ENCODE measurements around the gene HLCS. TPM values are rescaled to one million over a fixed set of nuclear protein-coding genes. Genes with fewer than 3 reads are reported as not detected.
A peak's percentile ranks its signal among the peaks of the same experiment; 100 is the strongest.

HLCS gene
- total and polyA plus RNA-seq, 2 donors = 8.6 to 22.9 TPM

DNA sequence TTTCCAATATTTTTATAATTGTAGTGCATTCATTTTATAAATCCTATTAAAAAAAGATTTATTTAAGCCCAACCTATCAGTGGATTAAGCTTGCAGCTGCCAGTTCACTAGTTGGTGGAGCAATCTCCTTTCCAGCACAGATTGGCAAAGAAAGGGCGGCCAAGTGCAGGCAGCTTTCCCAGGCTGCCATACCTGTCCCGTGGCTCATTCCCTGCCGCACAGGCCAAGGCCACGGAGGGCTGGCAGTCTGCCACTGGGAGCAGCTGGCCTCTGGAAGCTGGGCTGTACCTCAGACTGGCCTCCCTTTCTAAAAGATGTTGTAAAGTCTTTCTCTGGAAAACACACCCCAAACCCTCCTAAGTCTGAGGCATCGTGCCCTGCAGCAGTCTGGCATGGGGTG is 193.4 kb downstream of the HLCS start:
- Histone ChIP-seq H3K4me3 (ENCODE audit: low read depth, low read length) (no peak overlapping the region), H3K27ac (ENCODE audit: low read depth) (no peak overlapping the region), H3K36me3 (ENCODE audit: insufficient read depth) (no peaks in the 10 kb centered on the region), H3K4me1 (ENCODE audit: insufficient read depth) (no peaks in the 10 kb centered on the region)
- DNase-seq (ENCODE audit: extremely low spot score) = no peak
- 29% methylated on average over 5 of the region's 5 CpGs for WGBS

DNA sequence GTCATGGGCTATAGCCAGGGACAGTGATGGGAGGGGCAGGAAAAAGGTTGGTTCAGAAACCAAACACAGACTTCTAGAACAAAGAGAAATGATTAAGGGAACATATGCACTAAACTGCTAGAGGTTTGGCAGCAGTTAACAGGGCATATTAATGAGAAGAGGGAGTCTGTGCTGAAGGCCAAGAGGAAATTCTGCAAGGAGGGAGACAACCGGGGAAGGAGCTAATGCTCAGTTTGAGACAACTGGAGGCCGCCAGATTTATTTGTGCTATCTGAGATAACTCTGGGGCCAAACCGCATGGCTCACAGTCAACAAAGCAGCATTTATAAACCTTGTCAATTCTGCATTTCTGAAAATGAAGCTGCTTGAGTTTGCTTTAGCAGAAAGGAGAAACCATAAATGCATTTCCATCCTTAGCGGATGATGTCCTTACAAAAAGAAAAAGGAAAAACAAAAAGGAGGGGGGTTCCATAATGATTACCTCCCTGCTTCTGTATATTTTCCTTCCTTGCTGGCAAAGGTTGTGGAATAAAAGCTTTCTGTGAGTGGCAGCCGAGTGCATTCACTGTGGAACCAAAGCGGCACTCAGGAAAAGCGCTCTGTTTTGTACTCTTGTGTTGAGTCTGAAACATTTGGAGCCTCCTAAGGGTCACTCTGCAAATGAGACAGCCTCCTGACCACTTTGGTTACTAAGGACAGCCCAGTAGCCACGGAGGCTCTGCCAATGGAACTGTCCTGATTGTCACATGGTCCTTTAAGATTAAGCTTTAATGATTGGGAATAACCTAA is 197.2 kb downstream of the HLCS start:
- peak; percentile 42 for DNase-seq (ENCODE audit: extremely low spot score)
- WGBS = 39% methylated on average over 8 of the region's 8 CpGs
- Histone ChIP-seq H3K27ac (ENCODE audit: low read depth) (no peak overlapping the region), H3K4me1 (ENCODE audit: insufficient read depth) (no peaks in the 10 kb centered on the region), H3K36me3 (ENCODE audit: insufficient read depth) (no peaks in the 10 kb centered on the region), H3K4me3 (ENCODE audit: low read depth, low read length) (no peak overlapping the region)

DNA sequence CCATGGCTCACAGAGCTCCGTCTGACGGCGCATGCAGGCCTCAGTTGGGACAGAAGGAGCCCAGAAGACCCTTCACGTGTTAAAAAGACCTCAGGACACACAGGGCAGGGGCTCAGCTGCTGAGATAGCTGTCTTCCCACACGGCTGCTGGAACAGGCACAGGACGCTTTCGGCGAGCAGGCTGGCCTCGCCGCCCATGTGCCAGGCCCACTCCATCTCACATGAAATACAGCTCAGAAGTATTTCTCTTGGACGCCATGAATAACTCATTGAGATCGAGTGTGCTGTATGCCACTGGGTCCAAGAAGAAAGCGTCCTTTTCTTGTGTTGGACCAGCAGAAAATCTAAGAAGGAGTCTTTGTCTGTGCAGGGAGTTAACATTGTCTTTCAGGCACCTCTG is 198.0 kb downstream of the HLCS start:
- Histone ChIP-seq H3K36me3 (ENCODE audit: insufficient read depth) (no peaks in the 10 kb centered on the region), H3K4me1 (ENCODE audit: insufficient read depth) (no peaks in the 10 kb centered on the region), H3K4me3 (ENCODE audit: low read depth, low read length) (no peak overlapping the region), H3K27ac (ENCODE audit: low read depth) (no peak overlapping the region)
- WGBS = 85% methylated on average over 13 of the region's 13 CpGs
- no peak for DNase-seq (ENCODE audit: extremely low spot score)

DNA sequence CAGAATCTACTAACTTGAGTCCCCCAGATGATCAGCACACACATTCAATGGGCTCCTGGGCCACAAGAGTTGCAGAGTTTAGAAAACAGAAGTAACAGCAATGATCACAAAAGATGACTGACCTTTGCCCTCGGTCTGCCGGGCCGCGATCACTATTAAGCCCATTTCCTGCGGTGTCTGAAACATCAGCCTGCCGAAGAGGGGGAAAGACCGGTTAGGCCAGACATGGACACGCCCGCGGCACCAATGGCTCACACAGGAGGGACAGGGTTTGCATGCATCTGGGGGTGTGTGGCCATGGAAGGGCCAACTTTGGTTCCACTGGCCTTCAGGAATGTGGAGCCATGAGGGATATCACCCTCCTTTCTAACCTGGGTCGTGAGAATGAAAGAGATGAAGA is 199.4 kb downstream of the HLCS start:
- Histone ChIP-seq H3K27ac (ENCODE audit: low read depth) (no peak overlapping the region), H3K36me3 (ENCODE audit: insufficient read depth) (no peaks in the 10 kb centered on the region), H3K4me1 (ENCODE audit: insufficient read depth) (no peaks in the 10 kb centered on the region), H3K4me3 (ENCODE audit: low read depth, low read length) (no peak overlapping the region)
- DNase-seq (ENCODE audit: extremely low spot score) = no peak
- WGBS = 93% methylated on average over 11 of the region's 11 CpGs

DNA sequence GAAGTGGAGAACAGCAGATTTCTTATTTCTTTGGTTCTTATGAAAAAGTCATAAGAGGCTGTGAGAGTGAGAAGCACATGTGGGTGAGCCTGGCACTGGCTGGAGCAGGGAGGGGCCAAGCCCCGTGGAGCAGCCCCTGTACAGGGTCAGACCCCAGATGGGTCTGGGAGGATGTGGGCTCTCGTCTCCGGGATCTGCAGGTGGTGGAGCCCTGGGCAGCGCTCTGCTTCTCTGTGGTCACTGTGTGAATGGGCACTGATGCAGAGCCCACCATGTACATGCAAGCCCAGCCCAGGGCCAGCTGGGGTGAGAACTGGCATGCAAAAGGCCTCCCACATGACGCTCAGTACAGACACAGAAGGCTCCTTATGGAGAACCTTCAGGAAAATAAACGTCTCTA is 200.0 kb downstream of the HLCS start:
- H3K4me1 ChIP-seq (ENCODE audit: insufficient read depth) = no peaks in the 10 kb centered on the region
- DNase-seq (ENCODE audit: extremely low spot score) = no peak
- H3K27ac ChIP-seq (ENCODE audit: low read depth) = no peak overlapping the region
- H3K36me3 ChIP-seq (ENCODE audit: insufficient read depth) = no peaks in the 10 kb centered on the region
- WGBS = 95% methylated on average over 6 of the region's 6 CpGs
- H3K4me3 ChIP-seq (ENCODE audit: low read depth, low read length) = no peak overlapping the region

DNA sequence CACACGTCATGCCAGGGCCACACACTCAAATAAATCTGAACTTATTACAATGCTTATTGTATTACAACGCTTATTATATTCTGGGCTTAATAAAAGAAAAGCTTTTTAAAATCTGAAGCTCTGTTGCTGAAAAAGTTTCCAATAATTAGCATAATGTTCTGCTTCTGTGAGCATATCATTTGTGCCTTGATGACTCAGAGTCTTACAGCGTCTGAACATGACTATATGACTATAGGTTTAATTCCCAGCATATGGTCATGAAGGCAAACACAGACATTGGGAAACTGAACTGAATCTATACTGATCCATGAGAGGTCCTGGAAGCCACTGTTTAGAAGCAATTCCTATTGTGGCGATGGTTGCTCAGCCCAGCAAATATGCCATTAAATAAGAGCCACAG is 201.2 kb downstream of the HLCS start:
- Histone ChIP-seq H3K4me3 (ENCODE audit: low read depth, low read length) (no peak overlapping the region), H3K27ac (ENCODE audit: low read depth) (no peak overlapping the region), H3K36me3 (ENCODE audit: insufficient read depth) (no peaks in the 10 kb centered on the region), H3K4me1 (ENCODE audit: insufficient read depth) (no peaks in the 10 kb centered on the region)
- DNase-seq (ENCODE audit: extremely low spot score) = no peak
- WGBS = 96% methylated on average over 4 of the region's 4 CpGs

DNA sequence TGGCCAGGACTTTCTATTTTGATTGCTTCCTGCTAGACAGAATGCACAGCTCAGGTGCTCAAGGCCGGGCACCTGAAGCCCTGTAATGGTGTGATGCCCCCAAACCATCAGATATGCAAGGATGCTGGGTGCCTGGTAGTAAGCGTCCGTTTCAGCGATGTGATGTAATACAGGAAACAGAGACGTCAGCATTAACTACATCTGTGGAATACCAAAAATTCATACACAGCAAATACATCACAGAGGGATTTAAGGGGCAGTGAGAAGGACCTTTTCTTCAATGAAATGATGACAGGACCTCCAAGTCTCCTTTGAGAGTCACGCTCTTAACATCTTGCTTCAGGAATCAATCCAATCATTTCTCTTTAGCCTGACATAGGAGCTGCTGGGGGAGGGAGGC is 203.2 kb downstream of the HLCS start:
- 94% methylated on average over 6 of the region's 6 CpGs for WGBS
- H3K4me1 ChIP-seq (ENCODE audit: insufficient read depth) = no peaks in the 10 kb centered on the region
- H3K27ac ChIP-seq (ENCODE audit: low read depth) = no peak overlapping the region
- H3K36me3 ChIP-seq (ENCODE audit: insufficient read depth) = no peaks in the 10 kb centered on the region
- DNase-seq (ENCODE audit: extremely low spot score) = no peak
- no peak overlapping the region for H3K4me3 ChIP-seq (ENCODE audit: low read depth, low read length)

DNA sequence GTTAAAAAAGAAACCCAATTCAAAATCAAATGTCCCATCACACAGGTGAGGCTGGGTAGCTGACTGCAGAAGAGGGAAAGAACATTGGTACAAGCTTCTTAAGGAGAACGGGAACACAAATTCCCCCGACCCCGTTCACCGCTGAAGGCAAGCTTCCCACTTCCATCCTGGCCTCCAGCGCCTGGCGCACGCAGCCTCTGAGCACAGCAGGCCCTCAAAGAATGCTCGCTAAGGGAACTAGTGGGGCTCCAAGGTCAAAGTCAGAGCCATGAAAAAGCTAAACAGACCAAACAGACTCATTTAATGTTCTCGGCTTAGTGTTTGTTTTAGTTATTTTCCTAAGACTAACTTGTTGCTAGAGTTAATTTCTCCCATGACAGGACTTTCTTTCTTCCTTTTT is 203.8 kb downstream of the HLCS start:
- H3K36me3 ChIP-seq (ENCODE audit: insufficient read depth) = no peaks in the 10 kb centered on the region

DNA sequence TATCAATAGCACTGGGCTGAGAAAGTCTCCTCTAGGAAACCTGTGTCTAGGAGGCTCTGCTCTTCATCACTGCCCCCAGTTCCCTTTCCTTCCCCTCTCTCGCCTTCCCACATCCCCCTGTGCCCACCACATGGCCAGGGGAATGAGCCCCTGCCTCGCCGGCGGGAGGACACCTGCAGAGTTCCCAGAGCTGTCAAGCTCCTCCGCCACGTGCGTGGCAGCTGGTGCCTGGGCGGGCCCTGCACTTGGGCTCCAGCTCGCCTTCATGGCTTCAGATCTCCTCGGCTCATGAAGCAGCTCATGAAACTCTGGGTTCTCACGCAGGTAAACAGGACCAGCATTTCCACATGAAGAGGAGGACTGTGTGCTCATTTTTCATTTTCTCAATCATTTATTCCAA is 204.8 kb downstream of the HLCS start:
- Histone ChIP-seq H3K4me1 (ENCODE audit: insufficient read depth) (no peaks in the 10 kb centered on the region), H3K4me3 (ENCODE audit: low read depth, low read length) (no peak overlapping the region), H3K27ac (ENCODE audit: low read depth) (no peak overlapping the region), H3K36me3 (ENCODE audit: insufficient read depth) (no peaks in the 10 kb centered on the region)
- no peak for DNase-seq (ENCODE audit: extremely low spot score)
- WGBS = 96% methylated on average over 11 of the region's 11 CpGs

More for the DNA sequence above, 203.8 kb downstream of the HLCS start:
- no peak for DNase-seq (ENCODE audit: extremely low spot score)
- Histone ChIP-seq H3K4me3 (ENCODE audit: low read depth, low read length) (no peak overlapping the region), H3K27ac (ENCODE audit: low read depth) (no peak overlapping the region), H3K4me1 (ENCODE audit: insufficient read depth) (no peaks in the 10 kb centered on the region)
- 89% methylated on average over 9 of the region's 9 CpGs for WGBS

DNA sequence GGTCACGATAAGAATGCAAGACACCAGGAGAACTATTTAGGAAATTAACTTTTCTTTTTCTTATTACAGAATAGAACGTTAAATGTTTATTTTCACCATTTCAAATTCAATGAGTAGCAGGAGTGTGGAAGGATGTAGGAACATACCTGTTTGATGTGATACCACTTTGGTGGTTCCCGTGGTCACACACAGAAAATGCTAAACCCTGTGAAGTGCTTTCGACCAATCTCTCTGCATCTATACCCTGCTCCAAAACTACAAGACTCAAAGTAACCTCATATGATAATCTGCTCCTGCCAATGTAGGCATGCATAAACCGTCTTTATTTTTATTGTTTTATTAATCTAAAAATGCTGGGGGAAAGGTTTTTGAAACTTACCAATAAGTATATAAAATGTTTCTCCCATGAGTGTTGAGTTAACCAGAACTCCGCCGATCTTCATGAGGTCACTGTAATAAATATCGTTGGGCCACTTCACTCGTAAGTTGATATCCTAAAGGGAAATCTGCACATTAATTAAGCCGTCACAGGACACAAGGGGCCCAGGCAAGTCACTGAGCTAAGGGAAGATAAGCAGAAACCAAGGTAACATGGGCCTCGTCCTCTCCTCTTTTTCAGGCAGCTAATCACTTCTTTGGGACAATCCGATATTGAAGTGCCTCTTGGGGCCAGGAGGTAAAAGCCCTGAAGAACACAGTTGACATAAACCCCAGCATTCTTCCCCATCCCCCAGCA is 207.0 kb downstream of the HLCS start:
- no peaks in the 10 kb centered on the region for H3K4me1 ChIP-seq (ENCODE audit: insufficient read depth)
- 81% methylated on average over 12 of the region's 12 CpGs for WGBS
- no peak overlapping the region for H3K4me3 ChIP-seq (ENCODE audit: low read depth, low read length)
- DNase-seq (ENCODE audit: extremely low spot score) = no peak
- H3K36me3 ChIP-seq (ENCODE audit: insufficient read depth) = no peaks in the 10 kb centered on the region
- no peak overlapping the region for H3K27ac ChIP-seq (ENCODE audit: low read depth)

DNA sequence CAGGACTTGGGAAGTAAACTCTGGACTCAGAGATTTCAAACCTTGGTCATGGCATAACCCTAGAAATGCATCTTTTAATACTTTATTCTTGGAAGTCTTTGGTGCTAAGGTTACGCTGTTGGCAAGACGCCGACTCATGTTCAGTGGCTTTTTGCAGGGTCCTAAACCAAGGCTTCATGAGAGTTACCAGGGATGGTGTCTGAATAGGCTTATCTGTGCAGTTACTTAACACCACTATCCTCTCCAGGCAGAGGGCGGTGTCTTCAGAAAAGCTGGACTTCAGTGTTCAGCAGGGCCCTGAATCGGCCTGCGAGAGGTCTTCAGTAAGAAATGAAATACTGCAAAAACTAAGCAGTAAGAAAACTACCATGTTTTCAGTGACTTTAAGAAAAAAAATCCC is 209.3 kb downstream of the HLCS start:
- 96% methylated on average over 6 of the region's 6 CpGs for WGBS
- no peak for DNase-seq (ENCODE audit: extremely low spot score)
- H3K36me3 ChIP-seq (ENCODE audit: insufficient read depth) = no peaks in the 10 kb centered on the region
- no peak overlapping the region for H3K4me3 ChIP-seq (ENCODE audit: low read depth, low read length)
- H3K27ac ChIP-seq (ENCODE audit: low read depth) = no peak overlapping the region
- H3K4me1 ChIP-seq (ENCODE audit: insufficient read depth) = no peaks in the 10 kb centered on the region

DNA sequence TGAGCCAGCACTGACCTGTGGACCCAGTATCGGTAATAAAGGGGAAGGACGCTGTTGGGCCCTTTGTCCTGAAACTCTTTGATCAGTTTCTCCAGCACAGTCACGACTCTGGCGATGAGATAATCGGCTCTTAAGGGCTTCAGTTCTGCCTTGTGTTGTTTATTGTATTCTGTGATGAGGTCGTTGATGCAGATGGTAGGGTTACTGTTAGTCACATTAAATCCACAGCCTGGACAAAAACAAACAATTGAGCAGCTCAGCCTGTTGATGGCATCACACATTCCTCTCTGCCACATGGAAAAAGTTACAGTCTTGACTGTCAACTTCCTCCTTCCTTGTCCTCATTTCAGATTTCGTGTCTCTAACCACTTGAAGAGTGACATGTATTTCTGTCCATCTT is 209.9 kb downstream of the HLCS start:
- Histone ChIP-seq H3K27ac (ENCODE audit: low read depth) (no peak overlapping the region), H3K36me3 (ENCODE audit: insufficient read depth) (no peaks in the 10 kb centered on the region), H3K4me1 (ENCODE audit: insufficient read depth) (no peaks in the 10 kb centered on the region), H3K4me3 (ENCODE audit: low read depth, low read length) (no peak overlapping the region)
- no peak for DNase-seq (ENCODE audit: extremely low spot score)
- WGBS = 87% methylated on average over 7 of the region's 7 CpGs

DNA sequence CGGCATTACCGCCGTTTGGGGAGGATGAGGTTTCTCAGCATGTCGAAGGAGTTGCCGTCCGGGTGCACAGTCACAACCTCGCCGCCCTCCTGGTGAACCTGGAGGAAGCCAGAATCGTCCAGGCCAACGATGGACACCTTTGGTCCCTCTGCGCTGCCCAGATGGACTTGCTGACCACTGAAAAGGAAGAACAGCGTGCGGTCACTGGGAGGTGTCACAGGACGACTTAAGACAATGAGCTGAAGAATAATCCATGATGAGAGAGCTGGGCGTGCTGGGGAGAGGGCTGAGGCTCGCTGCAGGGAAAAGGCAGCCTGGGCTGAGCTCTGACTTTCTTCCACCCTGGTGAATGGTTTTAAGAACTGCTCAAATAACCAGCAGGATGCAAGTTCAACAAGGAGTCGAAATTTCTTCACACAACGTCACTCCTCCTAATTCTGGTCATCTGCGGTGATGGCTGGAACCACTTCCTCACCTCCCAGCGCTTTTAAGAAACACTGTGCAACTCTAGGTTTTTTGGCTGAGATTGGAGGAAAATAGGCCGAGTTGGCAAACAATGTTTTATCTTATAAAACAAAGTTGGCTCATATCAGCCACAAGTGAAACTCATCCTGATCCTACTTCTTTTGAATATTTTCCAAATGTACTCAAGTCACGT is 212.1 kb downstream of the HLCS start:
- no peaks in the 10 kb centered on the region for H3K36me3 ChIP-seq (ENCODE audit: insufficient read depth)

DNA sequence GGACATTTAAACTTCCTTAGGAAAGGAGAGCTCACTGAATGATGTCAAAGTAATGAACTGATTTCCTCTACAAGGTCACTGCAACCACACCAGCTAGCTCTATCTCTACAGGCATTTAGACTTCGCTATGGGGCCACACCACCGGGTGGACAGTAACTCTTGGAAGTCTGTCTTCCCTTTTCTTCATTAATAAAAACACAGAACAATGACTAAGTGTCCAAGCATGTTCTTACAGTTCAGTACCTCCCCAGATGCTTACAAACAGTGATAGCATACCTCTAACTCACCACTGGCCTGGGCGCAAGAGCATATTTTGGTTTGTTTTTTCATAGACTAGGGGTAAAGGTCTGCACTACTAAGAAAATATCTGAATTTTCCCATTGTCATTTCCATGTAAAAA is 212.9 kb downstream of the HLCS start:
- H3K36me3 ChIP-seq (ENCODE audit: insufficient read depth) = no peaks in the 10 kb centered on the region
- H3K27ac ChIP-seq (ENCODE audit: low read depth) = no peak overlapping the region
- WGBS = 86% methylated on average over 3 of the region's 3 CpGs
- H3K4me3 ChIP-seq (ENCODE audit: low read depth, low read length) = no peak overlapping the region
- no peak for DNase-seq (ENCODE audit: extremely low spot score)
- H3K4me1 ChIP-seq (ENCODE audit: insufficient read depth) = no peaks in the 10 kb centered on the region

More for the DNA sequence above, 212.1 kb downstream of the HLCS start:
- no peak for DNase-seq (ENCODE audit: extremely low spot score)
- 83% methylated on average over 22 of the region's 22 CpGs for WGBS
- no peak overlapping the region for H3K27ac ChIP-seq (ENCODE audit: low read depth)
- no peaks in the 10 kb centered on the region for H3K4me1 ChIP-seq (ENCODE audit: insufficient read depth)
- H3K4me3 ChIP-seq (ENCODE audit: low read depth, low read length) = no peak overlapping the region

Data from urinary bladder (tissue), 4 donors.